Subcutaneous adipose tissue (tissue), 4 donors: ENCODE results near the gene PRKAR2B. TPM values are rescaled to one million over a fixed set of nuclear protein-coding genes. Genes with fewer than 3 reads are reported as not detected.

Source experiments
- CTCF ChIP-seq: fragments of 450-650 bp; IDR thresholded peaks from one replicate; pipeline ENCODE4 v1.5.1; 2016; ENCODE audit warnings: low read depth, mild to moderate bottlenecking, control low read depth, antibody characterized with exemption, moderate library complexity
- total RNA-seq, 4 donors: library from RNA; depleted of rRNA; stranded (reverse); fragments of >200 nt; gene quantifications; one replicate each; pipeline ENCODE4 v1.1.0, GENCODE V29; 2016

PRKAR2B gene
- total RNA-seq, result 100 to 1,000 TPM; 224 to 678 (median 404) TPM

- TF ChIP-seq CTCF, result no peak
These were observed at the start of gene PRKAR2B for GRCh38 chr7:107044347-107045194. TSS of gene PRKAR2B (plus strand) at chr7:107044705. CDS start at chr7:107044908, 203 bp downstream.

GRCh38 chr7:106994833-106995232, 49.7 kb upstream of the PRKAR2B start:
- TF ChIP-seq CTCF, result no peak

GRCh38 chr7:106997487-106998271, 46.8 kb upstream of the PRKAR2B start:
- no peak for TF ChIP-seq CTCF

GRCh38 chr7:106999023-106999422, 45.5 kb upstream of the PRKAR2B start:
- TF ChIP-seq CTCF, result no peak

GRCh38 chr7:107001490-107001889, 43.0 kb upstream of the PRKAR2B start:
- TF ChIP-seq CTCF, result no peak

- TF ChIP-seq CTCF, result no peak
These were observed 42.4 kb upstream of the PRKAR2B start for GRCh38 chr7:107002126-107002525.

GRCh38 chr7:107002529-107002998, 41.9 kb upstream of the PRKAR2B start:
- TF ChIP-seq CTCF, result no peak
